IMR-90 (cell line): ENCODE results near the gene CHMP1B. TPM values are rescaled to one million over a fixed set of nuclear protein-coding genes. Genes with fewer than 3 reads are reported as not detected.
A peak's percentile ranks its signal among the peaks of the same experiment; 100 is the strongest.

Source experiments
- ATAC-seq: fragments of 200-7000 bp; cut with Tn5 transposase; 2 replicates; pipeline ENCODE4 v1.9.1; 2020; ENCODE audit warnings: low read depth, mild to moderate bottlenecking, moderate library complexity
- BruUV-seq: library from RNA; stranded (reverse); fragments of 400-500 nt; replicated peaks from 2 replicates; lab custom pipeline; 2021; lab: Mats Ljungman, UMichigan
- CTCF ChIA-PET: fragments of 300-600 bp; formaldehyde crosslinking; extraction: SDS; loops from one replicate; lab custom pipeline; 2021; ENCODE audit warnings: antibody characterized with exemption; lab: Yijun Ruan, JAX
- POLR2A ChIA-PET: fragments of 300-600 bp; sonication (Branson Sonifier 250); formaldehyde crosslinking; loops from one replicate; lab custom pipeline; 2022; ENCODE audit warnings: antibody characterized with exemption; ENCODE audit not compliant: unreplicated experiment; lab: Charles Lee
- DNase-seq: peaks from one replicate; pipeline ENCODE4 v3.0.0; 2013
- H2AFZ ChIP-seq: replicated peaks from 2 replicates; pipeline ENCODE3; 2013; ENCODE audit warnings: low read length, mild to moderate bottlenecking; ENCODE audit not compliant: poor library complexity
- H2AK5ac ChIP-seq: 2 replicates; pipeline ENCODE4 v1.6.1; 2013; ENCODE audit warnings: low read depth, low read length, inconsistent platforms
- H2AK9ac ChIP-seq: replicated peaks from 2 replicates; pipeline ENCODE3; 2013; ENCODE audit warnings: mild to moderate bottlenecking, low read depth, low read length, moderate library complexity; ENCODE audit not compliant: poor library complexity
- H2BK120ac ChIP-seq: 2 replicates; pipeline ENCODE4 v1.6.1; 2013; ENCODE audit warnings: low read depth, low read length, inconsistent platforms
- H2BK15ac ChIP-seq: 3 replicates; pipeline ENCODE4 v1.6.1; 2013; ENCODE audit warnings: low read depth, low read length, inconsistent platforms
- H2BK20ac ChIP-seq: 2 replicates; pipeline ENCODE4 v1.6.1; 2013; ENCODE audit warnings: low read depth, mild to moderate bottlenecking, inconsistent platforms, low read length, moderate library complexity
- H2BK5ac ChIP-seq: 2 replicates; pipeline ENCODE4 v1.6.1; 2013; ENCODE audit warnings: mild to moderate bottlenecking, low read depth, low read length, inconsistent platforms; ENCODE audit not compliant: poor library complexity, severe bottlenecking
- H3K14ac ChIP-seq: replicated peaks from 2 replicates; pipeline ENCODE4 v1.6.1; 2013; ENCODE audit warnings: low read depth, low read length, inconsistent platforms
- H3K18ac ChIP-seq: 2 replicates; pipeline ENCODE4 v1.6.1; 2013; ENCODE audit warnings: low read depth, low read length, control low read depth
- H3K23ac ChIP-seq: 2 replicates; pipeline ENCODE4 v1.6.1; 2013; ENCODE audit warnings: low read depth, low read length, inconsistent platforms
- H3K27ac ChIP-seq: 2 replicates; pipeline ENCODE4 v1.5.1; 2013; ENCODE audit warnings: mild to moderate bottlenecking, control low read depth, low read length; ENCODE audit not compliant: insufficient read depth
- H3K27me3 ChIP-seq: 2 replicates; pipeline ENCODE4 v1.6.1; 2013; ENCODE audit warnings: low read length; ENCODE audit not compliant: control insufficient read depth, insufficient read depth
- H3K36me3 ChIP-seq: 2 replicates; pipeline ENCODE4 v1.6.1; 2013; ENCODE audit warnings: low read length, mixed read lengths; ENCODE audit not compliant: control insufficient read depth, insufficient read depth
- H3K4ac ChIP-seq: 2 replicates; pipeline ENCODE4 v1.6.1; 2013; ENCODE audit warnings: low read depth, low read length, inconsistent platforms
- H3K4me1 ChIP-seq: 2 replicates; pipeline ENCODE4 v1.6.1; 2013; ENCODE audit warnings: low read length, mixed read lengths; ENCODE audit not compliant: control insufficient read depth, insufficient read depth
- H3K4me2 ChIP-seq: 2 replicates; pipeline ENCODE4 v1.6.1; 2013; ENCODE audit warnings: low read depth, mild to moderate bottlenecking, control low read depth, low read length, moderate library complexity
- H3K4me3 ChIP-seq: 2 replicates; pipeline ENCODE4 v1.5.1; 2013; ENCODE audit warnings: low read depth, mild to moderate bottlenecking, control low read depth, low read length, moderate library complexity; ENCODE audit not compliant: insufficient read depth
- H3K56ac ChIP-seq: 2 replicates; pipeline ENCODE4 v1.6.1; 2013; ENCODE audit warnings: low read length, inconsistent platforms; ENCODE audit not compliant: insufficient read depth; ENCODE audit errors: extremely low read depth
- H3K79me1 ChIP-seq, 2 experiments: 2 replicates each; pipeline ENCODE4 v1.6.1; 2013; ENCODE audit warnings: low read length in 2 of 2, inconsistent platforms in 1 of 2, low read depth in 1 of 2
- H3K9ac ChIP-seq: 2 replicates; pipeline ENCODE4 v1.6.1; 2013; ENCODE audit warnings: low read depth, low read length, control low read depth
- H3K9me1 ChIP-seq: 2 replicates; pipeline ENCODE4 v1.6.1; 2013; ENCODE audit warnings: low read length, inconsistent platforms; ENCODE audit not compliant: insufficient read depth
- H3K9me3 ChIP-seq: 2 replicates; pipeline ENCODE4 v1.6.1; 2013; ENCODE audit warnings: low read length; ENCODE audit not compliant: control insufficient read depth, insufficient read depth
- H4K20me1 ChIP-seq: 2 replicates; pipeline ENCODE4 v1.6.1; 2013; ENCODE audit warnings: low read length, inconsistent platforms; ENCODE audit not compliant: insufficient read depth
- H4K5ac ChIP-seq: 2 replicates; pipeline ENCODE4 v1.6.1; 2013; ENCODE audit warnings: mild to moderate bottlenecking, low read depth, low read length, control low read depth
- H4K8ac ChIP-seq, 2 experiments: 2 replicates each; pipeline ENCODE4 v1.6.1; 2013; ENCODE audit warnings: low read depth in 2 of 2, low read length in 2 of 2, control low read depth in 1 of 2, inconsistent platforms in 1 of 2
- H4K91ac ChIP-seq: 2 replicates; pipeline ENCODE4 v1.6.1; 2013; ENCODE audit warnings: low read depth, low read length, inconsistent platforms; ENCODE audit not compliant: insufficient read depth
- BHLHE40 ChIP-seq: fragments of 150-350 bp; IDR thresholded peaks from 2 replicates; pipeline ENCODE4 v1.6.1; 2016; ENCODE audit warnings: mild to moderate bottlenecking, low read depth, low read length
- CHD1 ChIP-seq: IDR thresholded peaks from 2 replicates; pipeline ENCODE4 v1.6.1; 2012; ENCODE audit warnings: low read depth, low read length, improper control_type of control experiment
- CTCF ChIP-seq: conservative IDR thresholded peaks from 2 replicates; pipeline ENCODE4 v1.5.1; 2012; ENCODE audit warnings: mild to moderate bottlenecking, low read depth, low read length, improper control_type of control experiment
- MXI1 ChIP-seq: IDR thresholded peaks from 2 replicates; pipeline ENCODE4 v1.6.1; 2012; ENCODE audit warnings: low read depth, mild to moderate bottlenecking, low read length, moderate library complexity, borderline replicate concordance
- NFE2L2 ChIP-seq: fragments of 150-350 bp; IDR thresholded peaks from 2 replicates; pipeline ENCODE4 v1.6.1; 2016; ENCODE audit warnings: low read depth, mild to moderate bottlenecking, low read length
- RAD21 ChIP-seq: IDR thresholded peaks from 2 replicates; pipeline ENCODE4 v1.6.1; 2012; ENCODE audit warnings: low read length, improper control_type of control experiment
- SMC3 ChIP-seq: fragments of 150-350 bp; IDR thresholded peaks from 2 replicates; pipeline ENCODE4 v1.6.1; 2016; ENCODE audit warnings: low read depth, mild to moderate bottlenecking, antibody characterized with exemption, low read length, moderate library complexity
- WGBS, 2 experiments: methylation state at CpG; one replicate each; pipeline versions ENCODE4 v1.1.5 to v1.1.7; 2013; ENCODE audit warnings: missing lambda C conversion rate in 2 of 2; ENCODE audit not compliant: insufficient read length in 1 of 2; ENCODE audit errors: extremely low coverage in 2 of 2; 5-methylcytosine and 5-hydroxymethylcytosine counted together
- dilution Hi-C: fragments of 300-500 bp; cut with HindIII; formaldehyde crosslinking; loops from one replicate; pipeline ENCODE4 v1.14.3; 2018; ENCODE audit warnings: low sequenced_read_pairs; ENCODE audit not compliant: unreplicated experiment
- in situ Hi-C: fragments of 300-500 bp; cut with MboI; formaldehyde crosslinking; loops from 3 replicates; pipeline ENCODE4 v1.14.3; 2019; ENCODE audit warnings: low sequenced_read_pairs, inconsistent platforms, mixed read lengths
- intact Hi-C: fragments of 100-400 bp; cut with micrococcal nuclease; formaldehyde crosslinking; loops from 2 replicates; pipeline ENCODE4 v1.10.0; 2022
- polyA plus RNA-seq, 3 experiments: library from polyadenylated mRNA; depleted of rRNA; stranded (reverse); fragments of >200 nt; gene quantifications; 2 replicates each; pipeline ENCODE4 v1.2.3, GENCODE V29; 2012; ENCODE audit warnings: low replicate concordance in 1 of 3
- total RNA-seq: library from RNA; depleted of rRNA; stranded (reverse); fragments of >200 nt; gene quantifications from 2 replicates; pipeline ENCODE4 v1.2.3, GENCODE V29; 2012
- TF ChIP-seq, protein P1 (sequence below): fragments of 150-350 bp; IDR thresholded peaks from 2 replicates; pipeline ENCODE4 v1.6.1; 2017; ENCODE audit warnings: mild to moderate bottlenecking, antibody characterized with exemption, low read length, low read depth

CHMP1B gene
- total and polyA plus RNA-seq, 2 of the 4 experiments (the other 2 are of a cell fraction), result 21.1 to 39.4 TPM

- H3K9ac ChIP-seq, result no peak overlapping the region
- H3K27ac ChIP-seq, result no peak overlapping the region
- H2BK15ac ChIP-seq, result no peak overlapping the region
- H2AK5ac ChIP-seq, result no peak overlapping the region
- no peak overlapping the region for H3K4me3 ChIP-seq
- no peak for TF ChIP-seq MXI1
- TF ChIP-seq CTCF, result peak; percentile 27
- TF ChIP-seq SMC3, result peak; percentile 27; the same call in 1 of the 2 replicates
- TF ChIP-seq CHD1, result no peak
- no peak for TF ChIP-seq BHLHE40
- no peak for TF ChIP-seq NFE2L2
- TF ChIP-seq RAD21, result peak; percentile 42; the same call in 1 of the 2 replicates
- TF ChIP-seq, protein P1, sequence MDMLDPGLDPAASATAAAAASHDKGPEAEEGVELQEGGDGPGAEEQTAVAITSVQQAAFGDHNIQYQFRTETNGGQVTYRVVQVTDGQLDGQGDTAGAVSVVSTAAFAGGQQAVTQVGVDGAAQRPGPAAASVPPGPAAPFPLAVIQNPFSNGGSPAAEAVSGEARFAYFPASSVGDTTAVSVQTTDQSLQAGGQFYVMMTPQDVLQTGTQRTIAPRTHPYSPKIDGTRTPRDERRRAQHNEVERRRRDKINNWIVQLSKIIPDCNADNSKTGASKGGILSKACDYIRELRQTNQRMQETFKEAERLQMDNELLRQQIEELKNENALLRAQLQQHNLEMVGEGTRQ, result no peak
- H4K20me1 ChIP-seq, result no peaks in the 10 kb centered on the region
- no peak overlapping the region for H3K14ac ChIP-seq
- WGBS, 2 experiments, result 90% methylated on average over 2 of the region's 13 CpGs; no CpG with 5 or more reads in 1 of the 2 experiments
- DNase-seq (no peak), ATAC-seq (peak; percentile 53; the same call in 1 of the 2 replicates)
- ChIA-PET CTCF (no interaction called here), POLR2A (no interaction called here)
- no peak overlapping the region for H4K8ac ChIP-seq
- no peaks in the 10 kb centered on the region for H3K9me1 ChIP-seq
- H2AK9ac ChIP-seq, result no peak overlapping the region
- no peak overlapping the region for H2BK5ac ChIP-seq
- intact Hi-C loops (loop anchor here (1.0 kb wide), 1 partner anchor 139 kb away; no protein-coding TSS in a partner anchor), in situ Hi-C loops (no loop called here), dilution Hi-C loops (no loop called here)
- H3K56ac ChIP-seq, result no peak overlapping the region
- no peak overlapping the region for H4K91ac ChIP-seq
- no peaks in the 10 kb centered on the region for H3K27me3 ChIP-seq
- no peaks in the 10 kb centered on the region for H3K36me3 ChIP-seq
- no peaks in the 10 kb centered on the region for H3K9me3 ChIP-seq
- H3K4me1 ChIP-seq, result no peaks in the 10 kb centered on the region
- H2BK20ac ChIP-seq, result no peak overlapping the region
- H3K23ac ChIP-seq, result no peak overlapping the region
- H2AFZ ChIP-seq, result no peak overlapping the region
- no peak overlapping the region for H3K4me2 ChIP-seq
- no TSS peak for BruUV-seq
- H4K5ac ChIP-seq, result no peak overlapping the region
- H3K4ac ChIP-seq, result no peak overlapping the region
- H2BK120ac ChIP-seq, result no peak overlapping the region
- H3K18ac ChIP-seq, result no peak overlapping the region
- no peaks in the 10 kb centered on the region for H3K79me1 ChIP-seq
These were observed 21.4 kb downstream of the CHMP1B start for GRCh38 chr18:11872479-11873136.
